ENCODE measurements around the gene KCNH5. TPM values are rescaled to one million over a fixed set of nuclear protein-coding genes. Genes with fewer than 3 reads are reported as not detected.

The KCNH5 gene
- total RNA-seq, 2 donors from 2014 or later = not detected

GRCh38 chr14:62673014-62673755 is 372.1 kb downstream of the KCNH5 start:
- H3K4me3 ChIP-seq = no peak overlapping the region
- DNase-seq (no peak), ATAC-seq (no peak)
- TF ChIP-seq CTCF (IDR thresholded peaks at IDR 0.05) = no peak
- TF ChIP-seq POLR2A (IDR thresholded peaks at IDR 0.05) = no peak
- 67 to 82% methylated on average over 4 of the region's 4 CpGs for WGBS, 2 donors
- no peaks in the 10 kb centered on the region for H3K4me1 ChIP-seq
- intact Hi-C loops (cut with DNase I) = no loop called here
- H3K9me3 ChIP-seq = no peaks in the 10 kb centered on the region
- H3K27ac ChIP-seq = no peak overlapping the region
- no peaks in the 10 kb centered on the region for H3K27me3 ChIP-seq
- no peaks in the 10 kb centered on the region for H3K36me3 ChIP-seq (replicated peaks in 1 of 2; ENCODE audit: insufficient read depth in 1 of 2, low read depth in 2 of 2)

- H3K9me3 ChIP-seq = no peaks in the 10 kb centered on the region
- ATAC-seq (no peak), DNase-seq (no peak)
- no peak overlapping the region for H3K4me3 ChIP-seq
- TF ChIP-seq CTCF (IDR thresholded peaks at IDR 0.05) (no peak), POLR2A (IDR thresholded peaks at IDR 0.05) (no peak)
- H3K27me3 ChIP-seq = no peaks in the 10 kb centered on the region
- no peak overlapping the region for H3K27ac ChIP-seq
- H3K36me3 ChIP-seq (replicated peaks in 1 of 2; ENCODE audit: insufficient read depth in 1 of 2, low read depth in 2 of 2) = no peaks in the 10 kb centered on the region
- no peaks in the 10 kb centered on the region for H3K4me1 ChIP-seq
- intact Hi-C loops (cut with DNase I) = no loop called here
- 46 to 47% methylated on average over 2 of the region's 2 CpGs for WGBS, 2 donors
Observed at GRCh38 chr14:62670526-62670925, 374.7 kb downstream of the KCNH5 start.

- H3K27ac ChIP-seq = no peak overlapping the region
- TF ChIP-seq CTCF (IDR thresholded peaks at IDR 0.05) (no peak), POLR2A (IDR thresholded peaks at IDR 0.05) (no peak)
- H3K9me3 ChIP-seq = no peaks in the 10 kb centered on the region
- no peaks in the 10 kb centered on the region for H3K4me1 ChIP-seq
- no peaks in the 10 kb centered on the region for H3K36me3 ChIP-seq (replicated peaks in 1 of 2; ENCODE audit: insufficient read depth in 1 of 2, low read depth in 2 of 2)
- H3K27me3 ChIP-seq = no peaks in the 10 kb centered on the region
- intact Hi-C loops (cut with DNase I) = no loop called here
- no peak overlapping the region for H3K4me3 ChIP-seq
- WGBS, 2 donors = 62 to 72% methylated on average over 4 of the region's 4 CpGs
- DNase-seq (no peak), ATAC-seq (no peak)
Observed at GRCh38 chr14:62667421-62667914, 377.8 kb downstream of the KCNH5 start.

GRCh38 chr14:62665286-62665685 is 380.0 kb downstream of the KCNH5 start:
- ATAC-seq (no peak), DNase-seq (no peak)
- intact Hi-C loops (cut with DNase I) = no loop called here
- Histone ChIP-seq H3K27me3 (no peaks in the 10 kb centered on the region), H3K27ac (no peak overlapping the region), H3K4me3 (no peak overlapping the region), H3K4me1 (no peaks in the 10 kb centered on the region), H3K36me3 (replicated peaks in 1 of 2; ENCODE audit: insufficient read depth in 1 of 2, low read depth in 2 of 2) (no peaks in the 10 kb centered on the region), H3K9me3 (no peaks in the 10 kb centered on the region)
- TF ChIP-seq POLR2A (IDR thresholded peaks at IDR 0.05) (no peak), CTCF (IDR thresholded peaks at IDR 0.05) (no peak)
- 31% methylated on average over 3 of the region's 3 CpGs for WGBS, 2 donors

GRCh38 chr14:62663456-62663821 is 381.8 kb downstream of the KCNH5 start:
- no peak overlapping the region for H3K4me3 ChIP-seq
- no peaks in the 10 kb centered on the region for H3K27me3 ChIP-seq
- no peaks in the 10 kb centered on the region for H3K36me3 ChIP-seq (replicated peaks in 1 of 2; ENCODE audit: insufficient read depth in 1 of 2, low read depth in 2 of 2)
- DNase-seq (no peak), ATAC-seq (no peak)
- no peaks in the 10 kb centered on the region for H3K4me1 ChIP-seq
- 65 to 86% methylated on average over 4 of the region's 4 CpGs for WGBS, 2 donors
- TF ChIP-seq POLR2A (IDR thresholded peaks at IDR 0.05) (no peak), CTCF (IDR thresholded peaks at IDR 0.05) (no peak)
- H3K9me3 ChIP-seq = no peaks in the 10 kb centered on the region
- no peak overlapping the region for H3K27ac ChIP-seq
- intact Hi-C loops (cut with DNase I) = no loop called here

Measured in body of pancreas (tissue), 4 donors.